ENCODE results near the gene ATP6AP1.

Gene ATP6AP1

DNA sequence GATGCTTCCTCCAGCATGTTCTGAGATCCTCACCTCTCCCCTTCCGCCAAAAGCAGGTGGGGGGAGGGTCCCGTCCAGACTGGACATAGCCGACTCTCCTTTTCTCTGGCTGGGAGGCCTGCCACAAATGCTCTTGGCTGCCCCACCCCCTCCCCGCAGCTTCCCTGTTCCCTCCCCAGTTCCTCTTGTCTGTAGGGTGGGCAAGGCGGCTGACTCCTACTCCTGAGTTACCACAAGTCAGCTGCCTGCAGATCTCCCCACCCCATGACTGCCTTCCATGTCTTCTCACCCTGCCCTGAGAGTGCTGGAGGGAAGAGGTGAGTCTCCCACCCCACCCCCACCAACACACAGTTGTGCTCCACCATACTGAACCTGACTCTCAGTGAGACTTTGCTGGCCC lies 2.9 kb downstream of the ATP6AP1 start:
- DNase-seq: no peak

DNA sequence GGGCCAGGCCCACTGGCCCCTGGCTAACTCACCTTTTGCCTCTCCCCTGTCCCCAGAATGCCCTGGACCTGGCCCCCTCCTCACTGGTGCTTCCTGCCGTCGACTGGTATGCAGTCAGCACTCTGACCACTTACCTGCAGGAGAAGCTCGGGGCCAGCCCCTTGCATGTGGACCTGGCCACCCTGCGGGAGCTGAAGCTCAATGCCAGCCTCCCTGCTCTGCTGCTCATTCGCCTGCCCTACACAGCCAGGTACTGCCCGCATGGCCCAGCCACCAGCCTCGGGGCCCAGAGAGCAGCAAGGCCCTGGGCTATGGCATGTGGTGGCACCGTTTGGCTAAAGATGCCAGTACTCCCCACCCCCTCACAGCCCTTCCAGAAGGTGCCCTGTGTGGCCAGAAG lies 3.7 kb downstream of the ATP6AP1 start:
- no peak for DNase-seq

DNA sequence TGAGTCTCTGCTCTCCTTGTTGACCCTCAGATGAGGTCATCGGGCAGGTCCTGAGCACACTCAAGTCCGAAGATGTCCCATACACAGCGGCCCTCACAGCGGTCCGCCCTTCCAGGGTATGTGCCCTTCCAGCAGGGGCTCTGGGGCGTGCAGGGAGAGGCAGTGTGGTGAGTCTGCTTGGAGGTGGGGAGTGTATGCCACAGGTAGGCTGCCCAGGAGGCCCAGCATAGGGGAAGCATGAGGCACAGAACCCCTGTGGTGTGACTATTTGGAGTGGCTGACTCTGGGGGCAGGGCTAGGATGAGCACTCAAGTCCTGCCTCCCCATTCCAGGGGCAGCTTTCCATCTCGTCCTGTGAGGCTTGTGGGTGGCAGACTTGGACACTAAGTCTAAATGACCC lies 5.1 kb downstream of the ATP6AP1 start:
- no peak for DNase-seq

DNA sequence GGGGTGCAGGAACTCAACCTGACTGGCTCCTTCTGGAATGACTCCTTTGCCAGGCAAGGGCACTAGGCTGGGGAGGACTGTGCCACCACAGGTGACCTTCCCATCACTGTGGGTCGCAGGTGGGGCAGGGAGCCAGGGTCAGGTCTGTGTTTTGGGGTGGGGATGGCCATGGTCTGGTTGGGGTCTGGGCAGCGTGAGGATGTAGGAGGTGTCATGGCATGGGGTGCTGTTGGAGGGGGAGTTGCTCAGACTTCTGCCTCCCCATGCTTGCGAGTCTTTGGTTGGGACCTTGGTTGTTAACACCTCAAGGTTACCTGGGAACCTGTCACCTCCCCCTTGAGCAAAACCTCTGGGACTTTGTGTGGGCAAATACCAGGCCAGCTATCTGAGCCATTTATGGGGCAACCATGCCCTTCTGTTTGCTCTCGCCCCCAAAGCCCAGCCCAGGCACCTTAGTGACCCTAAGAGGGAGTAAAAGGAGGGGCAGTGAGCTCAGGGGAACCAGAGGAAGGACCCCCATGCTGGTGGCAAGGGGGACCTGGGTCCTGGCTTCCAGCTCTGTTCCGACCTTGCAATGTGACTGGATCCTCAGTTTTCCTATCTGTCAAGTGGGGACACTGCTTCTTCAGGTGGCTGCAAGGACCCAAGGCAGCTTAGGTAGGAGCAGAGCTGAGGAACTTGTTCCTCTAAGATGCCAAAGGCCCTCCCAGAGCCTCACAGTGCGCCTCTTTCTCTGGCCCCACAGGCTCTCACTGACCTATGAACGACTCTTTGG lies 6.1 kb downstream of the ATP6AP1 start:
- DNase-seq: no peak

GRCh38 chrX:154435171-154435733 lies 6.8 kb downstream of the ATP6AP1 start:
- no peak for DNase-seq

- no peak for DNase-seq
Observed at GRCh38 chrX:154436374-154436982, 8.0 kb downstream of the ATP6AP1 start.

DNA sequence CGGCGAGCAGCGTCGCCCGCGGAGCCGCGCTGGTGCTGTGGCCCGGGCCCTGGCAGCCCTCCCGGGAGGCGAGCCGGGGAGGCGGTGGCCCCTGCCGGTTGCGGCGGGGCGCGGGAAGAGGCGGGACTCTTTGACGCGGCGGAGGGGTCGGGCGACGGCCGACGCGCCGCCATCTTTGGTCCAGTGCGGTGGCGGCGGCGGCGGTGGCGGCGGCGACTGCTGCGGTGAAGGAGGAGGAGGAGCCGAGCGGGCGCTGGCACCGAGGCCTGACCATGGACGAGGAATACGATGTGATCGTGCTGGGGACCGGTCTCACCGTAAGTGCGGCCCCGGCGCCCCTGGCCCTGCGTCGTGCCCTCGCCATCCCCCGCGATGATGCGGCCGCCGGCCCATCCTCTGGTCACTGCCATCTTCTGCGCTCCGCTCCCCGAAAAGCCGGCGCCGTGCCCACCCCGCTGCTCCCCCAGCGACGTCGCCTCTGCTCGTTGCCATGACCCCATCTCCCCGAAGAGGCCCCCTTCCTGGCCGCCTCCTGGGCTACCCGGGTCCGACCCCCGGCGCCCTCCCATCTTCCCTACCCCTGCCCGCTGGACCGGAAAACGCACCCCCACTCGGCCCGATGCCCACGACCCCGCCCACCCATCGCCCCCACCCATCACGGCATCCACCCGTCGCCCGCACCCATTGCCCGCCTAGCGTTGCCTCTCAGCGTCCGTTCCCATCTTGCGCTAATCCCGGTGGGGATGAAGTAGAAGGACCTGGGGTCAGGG lies 8.7 kb downstream of the ATP6AP1 start, which contains the start of gene GDI1:
Gene GDI1 (plus strand): TSS at position 172 of the 770 bp plus-strand sequence. CDS start 101 bp downstream, at position 273.
- DNase-seq: no peak

DNA sequence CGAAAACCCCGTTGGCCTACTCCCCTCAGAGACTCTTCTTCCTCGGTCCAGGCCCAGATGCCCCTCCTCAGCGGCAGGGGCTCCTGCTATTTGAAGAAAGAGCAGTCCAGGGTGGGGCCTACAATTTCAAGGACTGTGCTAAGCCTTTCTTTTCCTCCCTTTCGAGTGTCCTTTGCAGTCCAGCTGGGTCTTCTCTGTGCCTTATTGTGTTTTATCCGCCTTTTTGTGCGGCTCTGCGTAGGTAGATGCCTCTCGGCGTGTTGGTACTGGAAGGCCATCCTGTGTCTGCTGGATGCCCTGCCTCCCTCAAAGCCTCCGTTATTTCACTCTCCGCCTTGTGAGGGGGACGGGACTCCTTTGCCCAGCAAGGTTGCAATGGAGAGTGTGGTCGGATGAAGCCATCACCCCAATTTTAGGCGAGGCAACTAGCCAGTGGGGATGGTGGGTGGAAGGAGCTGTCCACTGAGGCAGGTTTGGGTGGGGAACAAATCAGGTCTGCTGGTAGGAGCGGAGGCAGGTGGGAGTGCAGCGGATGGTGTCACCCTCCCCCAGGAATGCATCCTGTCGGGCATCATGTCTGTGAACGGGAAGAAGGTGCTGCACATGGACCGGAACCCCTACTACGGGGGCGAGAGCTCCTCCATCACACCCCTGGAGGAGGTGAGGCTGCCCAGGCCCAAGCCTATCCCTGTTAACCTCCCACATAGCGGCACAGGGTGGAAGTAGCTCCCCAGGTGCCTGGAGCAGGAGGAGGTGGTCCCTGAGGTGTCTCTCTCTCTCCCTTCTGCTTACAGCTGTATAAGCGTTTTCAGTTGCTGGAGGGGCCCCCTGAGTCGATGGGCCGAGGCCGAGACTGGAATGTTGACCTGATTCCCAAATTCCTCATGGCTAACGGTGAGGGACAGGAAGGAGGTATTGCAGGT lies 9.8 kb downstream of the ATP6AP1 start:
- DNase-seq: no peak

DNA sequence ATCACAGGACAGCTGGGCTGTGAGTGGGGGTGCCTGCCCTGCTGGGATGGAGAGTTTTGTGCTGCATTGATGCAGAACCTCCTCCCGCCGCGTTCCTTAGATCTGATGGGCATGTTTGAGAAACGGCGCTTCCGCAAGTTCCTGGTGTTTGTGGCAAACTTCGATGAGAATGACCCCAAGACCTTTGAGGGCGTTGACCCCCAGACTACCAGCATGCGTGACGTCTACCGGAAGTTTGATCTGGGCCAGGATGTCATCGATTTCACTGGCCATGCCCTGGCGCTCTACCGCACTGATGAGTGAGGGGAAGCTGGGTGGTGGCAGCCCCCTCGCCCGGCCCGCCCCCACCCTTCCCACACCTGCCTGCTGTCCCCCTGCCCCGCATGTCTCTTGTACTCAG lies 11.4 kb downstream of the ATP6AP1 start:
- DNase-seq: no peak

DNA sequence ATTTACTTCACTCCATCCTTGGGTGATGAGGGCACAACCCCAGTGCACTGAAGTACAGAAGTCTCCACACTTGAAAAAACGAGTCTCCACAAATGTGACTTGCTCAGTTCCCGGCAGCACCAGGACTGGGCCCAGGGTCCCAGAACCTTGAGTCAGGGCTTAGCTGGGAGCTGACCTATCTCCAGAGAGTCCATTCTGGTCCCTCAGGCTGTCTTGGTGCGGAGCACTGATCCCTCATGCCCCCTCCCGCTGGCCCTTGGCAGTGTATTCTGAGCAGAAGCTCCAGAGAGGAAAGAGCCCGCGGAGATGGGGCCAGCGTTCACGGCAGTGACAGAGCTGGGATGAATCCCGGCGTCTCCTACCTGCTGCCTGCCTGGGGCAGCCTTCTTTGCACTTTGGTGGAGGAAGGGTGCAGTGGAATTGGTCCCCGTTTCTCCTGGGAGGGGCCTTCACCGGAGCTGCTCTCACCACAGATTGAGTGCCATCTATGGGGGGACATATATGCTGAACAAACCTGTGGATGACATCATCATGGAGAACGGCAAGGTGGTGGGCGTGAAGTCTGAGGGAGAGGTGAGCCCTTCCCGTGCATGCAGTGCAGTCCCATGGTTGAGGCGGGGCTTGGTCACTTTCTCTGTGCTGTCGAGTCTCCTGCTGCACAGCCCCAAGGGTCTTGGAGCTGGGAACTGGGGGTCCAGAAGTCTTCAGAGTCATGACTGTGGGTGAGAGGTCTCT lies 12.3 kb downstream of the ATP6AP1 start:
- DNase-seq: no peak

DNA sequence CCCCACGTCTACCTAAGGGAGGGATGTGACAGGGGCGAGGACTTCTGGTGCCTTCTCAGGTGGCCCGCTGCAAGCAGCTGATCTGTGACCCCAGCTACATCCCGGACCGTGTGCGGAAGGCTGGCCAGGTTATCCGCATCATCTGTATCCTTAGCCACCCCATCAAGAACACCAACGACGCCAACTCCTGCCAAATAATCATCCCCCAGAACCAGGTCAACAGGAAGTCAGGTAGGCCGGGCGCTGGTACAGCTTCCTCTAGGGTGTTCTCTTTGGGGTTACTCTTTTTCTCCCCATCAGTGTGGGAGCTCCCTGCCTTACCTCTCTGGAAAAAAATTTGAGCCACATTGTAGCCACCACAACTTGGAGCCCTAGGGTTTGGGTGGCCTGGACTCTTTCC lies 13.1 kb downstream of the ATP6AP1 start:
- DNase-seq: no peak

DNA sequence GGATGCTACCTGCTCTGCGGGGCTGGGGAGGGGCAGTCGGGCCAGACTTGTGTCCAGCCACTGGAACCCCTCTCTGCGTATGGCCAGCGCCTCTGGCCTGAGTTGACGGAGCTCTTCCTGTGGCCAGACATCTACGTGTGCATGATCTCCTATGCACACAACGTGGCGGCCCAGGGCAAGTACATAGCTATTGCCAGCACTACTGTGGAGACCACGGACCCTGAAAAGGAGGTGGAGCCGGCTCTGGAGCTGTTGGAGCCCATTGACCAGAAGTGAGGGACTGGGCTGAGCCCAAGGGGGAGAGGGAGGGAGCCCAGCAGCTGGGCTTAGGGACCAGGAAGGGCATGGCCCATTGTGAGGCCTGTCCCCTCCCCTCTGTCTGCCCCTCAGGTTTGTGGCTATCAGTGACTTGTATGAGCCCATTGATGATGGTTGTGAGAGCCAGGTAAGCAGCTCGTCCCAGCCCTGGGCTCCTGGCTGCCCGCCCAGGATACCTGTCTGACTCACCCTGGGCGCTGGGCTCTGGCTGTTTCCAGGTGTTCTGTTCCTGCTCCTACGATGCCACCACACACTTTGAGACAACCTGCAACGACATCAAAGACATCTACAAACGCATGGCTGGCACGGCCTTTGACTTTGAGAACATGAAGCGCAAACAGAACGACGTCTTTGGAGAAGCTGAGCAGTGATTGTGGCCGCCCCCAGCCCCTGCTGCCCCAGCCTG lies 13.7 kb downstream of the ATP6AP1 start:
- DNase-seq: no peak

GRCh38 chrX:154443479-154443910 lies 15.0 kb downstream of the ATP6AP1 start:
- no peak for DNase-seq

DNA sequence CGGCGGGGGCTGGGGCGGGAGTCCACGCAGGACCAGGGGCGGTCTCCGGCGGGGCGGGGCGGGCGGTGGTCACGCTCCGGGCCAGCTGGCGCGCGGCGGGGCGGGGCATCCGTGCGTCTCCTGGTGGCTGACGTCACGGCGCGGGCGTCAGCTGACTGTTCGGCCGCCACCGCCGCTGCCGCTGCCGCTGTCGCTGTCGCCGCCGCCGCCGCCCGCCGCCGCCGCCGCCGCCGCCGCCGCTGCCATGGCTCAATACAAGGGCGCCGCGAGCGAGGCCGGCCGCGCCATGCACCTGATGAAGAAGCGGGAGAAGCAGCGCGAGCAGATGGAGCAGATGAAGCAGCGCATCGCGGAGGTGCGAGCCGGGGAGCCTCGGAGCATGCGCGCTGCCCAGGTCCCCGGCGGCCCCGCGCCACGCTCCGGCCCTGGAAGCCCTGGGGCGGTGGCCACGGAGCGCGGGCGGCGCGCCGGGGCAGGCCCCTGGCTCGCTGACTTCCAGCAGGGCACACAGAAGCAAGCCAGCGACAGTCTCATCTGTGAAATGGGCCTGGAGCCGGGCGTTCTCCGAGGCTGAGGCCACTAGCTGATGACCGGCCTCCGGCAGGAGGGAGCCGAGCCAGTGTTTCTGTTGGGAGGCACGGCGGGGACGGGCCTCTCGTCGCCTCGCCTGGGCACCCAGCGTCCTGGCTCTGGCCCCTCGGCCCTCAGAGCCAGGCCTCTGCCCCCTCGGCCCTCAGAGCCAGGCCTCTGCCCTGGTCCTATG lies 15.7 kb downstream of the ATP6AP1 start, which contains the start of gene FAM50A:
Gene FAM50A (plus strand): TSS at position 150 of the 763 bp plus-strand sequence. CDS start 95 bp downstream, at position 245.
- peak; percentile 18 for DNase-seq

DNA sequence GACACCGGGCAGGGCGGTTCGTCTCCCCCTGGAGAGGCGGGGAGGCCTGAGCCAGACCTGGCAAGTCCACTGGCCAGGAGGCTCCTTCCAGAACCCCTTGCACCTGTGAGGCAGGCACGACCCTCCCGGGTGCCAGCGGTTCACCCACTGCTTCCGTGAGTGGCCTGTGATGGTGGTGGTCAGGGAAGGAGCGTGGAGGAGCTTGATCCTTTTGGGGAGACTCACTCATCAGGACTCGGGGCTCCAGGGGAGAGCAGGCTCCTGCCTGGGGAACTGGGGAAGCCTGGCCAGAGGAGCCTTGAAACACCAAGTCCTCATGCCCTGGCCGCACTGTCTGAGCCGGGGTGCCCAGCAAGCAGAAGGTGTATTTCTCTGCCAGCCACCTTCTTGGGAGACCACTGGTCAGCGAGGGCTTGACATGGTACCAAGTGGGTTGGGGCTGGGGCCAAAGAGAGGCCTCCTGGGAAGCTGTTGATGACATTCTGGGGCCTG lies 16.3 kb downstream of the ATP6AP1 start:
- no peak for DNase-seq

GRCh38 chrX:154445776-154446175 lies 17.3 kb downstream of the ATP6AP1 start:
- no peak for DNase-seq

DNA sequence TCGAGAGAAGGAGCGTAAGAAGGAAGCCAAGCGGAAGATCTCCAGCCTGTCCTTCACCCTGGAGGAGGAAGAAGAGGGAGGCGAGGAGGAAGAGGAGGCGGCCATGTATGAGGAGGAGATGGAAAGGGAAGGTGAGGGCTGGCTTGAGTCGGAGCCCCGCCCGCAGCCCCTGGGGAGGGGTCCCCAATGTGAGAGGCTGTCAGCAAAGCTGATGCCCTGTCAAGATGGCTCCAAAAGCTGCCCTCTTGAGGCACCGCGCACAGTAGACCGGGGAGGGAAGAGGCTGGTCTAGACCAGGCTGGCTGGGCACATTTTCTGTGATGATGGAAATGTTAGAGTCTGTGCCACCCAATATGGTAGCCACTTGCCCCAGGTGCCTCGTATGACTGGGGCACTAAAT lies 18.0 kb downstream of the ATP6AP1 start:
- no peak for DNase-seq

GRCh38 chrX:154448484-154448883 lies 20.0 kb downstream of the ATP6AP1 start:
- no peak for DNase-seq

DNA sequence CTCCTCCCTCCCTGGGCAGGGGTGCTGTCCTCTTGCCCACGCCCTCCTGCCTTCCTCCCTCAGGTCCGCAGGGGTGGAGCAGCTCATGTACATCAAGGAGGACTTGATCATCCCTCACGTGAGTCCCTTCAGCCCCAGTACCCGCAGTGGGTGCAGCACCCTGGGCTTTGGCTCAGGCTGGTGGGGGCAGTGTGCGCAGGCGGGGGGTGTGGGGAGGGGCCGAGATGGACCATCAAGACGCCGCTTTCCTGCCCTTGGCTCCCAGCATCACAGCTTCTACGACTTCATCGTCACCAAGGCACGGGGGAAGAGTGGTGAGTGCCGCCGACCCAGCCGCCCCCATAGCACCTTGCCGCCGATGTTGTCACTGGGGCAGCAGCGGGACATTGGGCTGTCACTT lies 21.1 kb downstream of the ATP6AP1 start:
- no peak for DNase-seq

- DNase-seq: no peak
Observed at GRCh38 chrX:154450312-154450711, 21.8 kb downstream of the ATP6AP1 start.
